T47D (cell line): ENCODE measurements around the gene ALK.

Experiments used
- DNase-seq, 2 experiments: peaks; one replicate each; pipeline versions ENCODE4 v3.0.0 to v3.0.0-alpha.2; 2011 to 2012; ENCODE audit warnings: low read depth in 1 of 2, low spot score in 1 of 2
- JUND ChIP-seq: IDR thresholded peaks from 2 replicates; pipeline ENCODE4 v1.6.1; 2012; ENCODE audit warnings: low read depth
- in situ Hi-C: cut with HindIII; loops from 2 replicates; pipeline ENCODE4 v1.10.0; 2016; ENCODE audit warnings: low sequenced_read_pairs, low pct_unique_long_range_greater_than_20kb

ALK gene

GRCh38 chr2:29443151-29443550 is 478.2 kb downstream of the ALK start:
- in situ Hi-C loops, result no loop called here
- no peak for DNase-seq
- TF ChIP-seq JUND, result no peak

- no peak for DNase-seq
- no peak for TF ChIP-seq JUND
- in situ Hi-C loops, result no loop called here
Measured at GRCh38 chr2:29440921-29441623, 480.3 kb downstream of the ALK start.

GRCh38 chr2:29433920-29434319 is 487.5 kb downstream of the ALK start:
- TF ChIP-seq JUND, result no peak
- in situ Hi-C loops, result no loop called here
- DNase-seq, result no peak

- no peak for DNase-seq
- TF ChIP-seq JUND, result no peak
- in situ Hi-C loops, result no loop called here
Measured at GRCh38 chr2:29433128-29433527, 488.3 kb downstream of the ALK start.

- in situ Hi-C loops, result no loop called here
- TF ChIP-seq JUND, result no peak
- DNase-seq, result no peak
Measured at GRCh38 chr2:29431485-29431884, 489.9 kb downstream of the ALK start.

DNA sequence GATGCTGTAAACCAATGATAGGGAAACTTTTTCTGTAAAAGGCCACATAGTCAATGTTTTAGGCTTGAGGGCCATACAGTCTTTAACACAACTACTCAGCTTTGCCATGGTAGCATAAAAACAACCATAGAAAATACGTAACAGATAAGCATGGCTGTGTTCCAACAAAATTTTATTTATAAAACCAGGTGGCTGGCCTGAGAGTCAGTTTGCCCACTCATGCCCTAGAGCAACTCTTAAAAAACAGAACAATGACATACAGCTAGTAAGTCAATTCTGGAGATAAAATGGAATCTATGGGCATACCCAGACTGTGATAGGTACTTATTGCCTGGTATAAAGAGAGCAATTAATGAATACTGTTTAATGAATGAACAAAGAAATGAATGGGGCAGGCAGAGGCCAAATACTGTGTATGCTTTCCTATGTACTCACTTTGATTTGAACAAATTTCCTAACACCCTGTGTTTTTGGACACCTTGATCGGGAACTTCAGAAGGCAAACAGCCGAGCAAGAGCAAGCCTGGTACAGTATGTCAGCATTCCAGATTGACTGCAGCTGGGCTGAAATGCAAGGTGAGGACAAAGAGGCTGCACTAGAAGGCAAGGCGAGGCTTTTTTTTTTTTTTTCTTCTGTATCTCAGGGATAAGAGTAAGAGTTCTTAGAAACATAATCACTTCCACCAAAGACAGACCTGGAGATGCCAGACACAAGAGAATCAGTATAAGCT is 490.8 kb downstream of the ALK start:
- in situ Hi-C loops, result no loop called here
- no peak for TF ChIP-seq JUND
- DNase-seq, result no peak

- no peak for DNase-seq
- no peak for TF ChIP-seq JUND
- in situ Hi-C loops, result no loop called here
Measured at GRCh38 chr2:29426354-29426753, 495.0 kb downstream of the ALK start.

DNA sequence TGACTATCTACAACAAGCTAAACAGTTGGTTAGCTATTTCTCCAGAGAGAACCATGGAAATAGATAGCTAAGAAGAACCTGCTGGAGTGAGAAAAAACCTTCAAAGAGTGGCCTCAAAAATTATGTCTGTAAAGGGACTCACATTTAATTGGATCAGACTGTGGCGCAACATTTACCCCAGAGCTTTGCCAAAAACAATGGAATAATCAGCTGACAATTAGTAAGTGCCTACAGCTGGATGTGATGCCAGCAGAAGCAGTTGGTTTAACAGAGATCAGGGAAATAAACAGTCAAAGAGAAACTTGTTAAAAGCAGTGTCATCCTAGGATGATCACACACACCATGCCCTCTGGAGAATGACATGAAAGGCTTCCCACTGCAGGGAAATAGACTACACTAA is 495.5 kb downstream of the ALK start:
- no peak for TF ChIP-seq JUND
- in situ Hi-C loops, result no loop called here
- no peak for DNase-seq

- DNase-seq, result no peak
- no peak for TF ChIP-seq JUND
- in situ Hi-C loops, result no loop called here
Measured at GRCh38 chr2:29423061-29423666, 498.2 kb downstream of the ALK start.

DNA sequence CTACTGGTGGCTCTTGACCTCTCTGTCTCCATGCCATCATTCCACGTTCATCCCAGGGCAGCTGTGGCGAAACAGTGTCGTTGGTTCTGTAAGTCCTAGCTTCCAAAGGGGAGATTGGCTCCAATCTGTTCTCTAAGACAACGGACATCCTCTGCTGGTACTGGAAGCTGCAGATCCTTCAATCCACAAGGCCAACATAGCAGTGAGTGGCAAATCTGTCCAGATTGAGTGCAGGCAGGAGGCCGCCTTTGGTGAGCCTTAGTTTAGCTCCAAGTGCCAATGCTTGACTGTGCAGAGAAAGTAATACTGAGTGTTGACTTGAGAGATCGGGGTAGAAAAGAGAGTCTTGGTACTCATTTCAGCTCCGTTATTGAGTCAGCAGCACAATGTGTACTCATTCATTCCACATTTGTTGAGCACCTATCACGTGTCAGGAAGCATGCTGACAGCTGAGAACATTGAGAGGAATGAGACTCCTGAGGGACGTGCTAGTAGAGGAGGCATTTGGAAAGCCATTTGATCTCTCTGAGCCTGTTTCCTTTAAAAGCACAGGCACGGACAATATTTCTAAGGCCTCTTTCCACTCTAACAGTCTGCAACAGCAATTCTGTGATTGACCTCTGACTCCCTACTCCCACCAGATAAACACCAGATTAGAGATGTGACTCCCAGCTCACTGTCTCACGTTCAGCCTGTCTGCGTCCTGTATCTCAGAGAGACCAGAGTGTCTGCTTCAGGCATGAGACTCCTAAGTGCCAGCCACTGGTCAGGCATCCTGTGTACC is 500.2 kb downstream of the ALK start:
- no peak for DNase-seq
- TF ChIP-seq JUND, result no peak
- in situ Hi-C loops, result no loop called here

GRCh38 chr2:29420464-29420863 is 500.9 kb downstream of the ALK start:
- no peak for DNase-seq
- in situ Hi-C loops, result no loop called here
- no peak for TF ChIP-seq JUND

DNA sequence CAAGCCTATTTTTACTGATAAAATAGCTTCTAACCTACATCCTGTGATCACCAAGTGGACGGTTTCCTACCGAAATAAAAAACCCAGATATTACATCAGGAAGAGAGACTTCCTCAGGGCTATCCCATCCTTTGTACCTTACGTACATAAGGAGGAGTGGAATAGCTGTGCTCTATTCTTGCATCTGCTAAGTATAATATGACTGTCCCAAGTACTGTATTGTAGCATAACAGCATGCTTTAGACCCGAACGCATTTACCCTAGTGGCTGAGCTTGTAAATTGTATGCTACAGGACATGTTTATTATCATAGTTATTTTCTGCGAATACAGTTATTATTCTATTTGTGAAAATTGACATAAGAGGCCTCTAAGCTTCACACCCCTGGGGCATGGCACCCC is 503.8 kb downstream of the ALK start:
- in situ Hi-C loops, result no loop called here
- no peak for DNase-seq
- TF ChIP-seq JUND, result no peak
